Measurements from ENCODE around the gene SLC46A3.

The SLC46A3 gene

DNA sequence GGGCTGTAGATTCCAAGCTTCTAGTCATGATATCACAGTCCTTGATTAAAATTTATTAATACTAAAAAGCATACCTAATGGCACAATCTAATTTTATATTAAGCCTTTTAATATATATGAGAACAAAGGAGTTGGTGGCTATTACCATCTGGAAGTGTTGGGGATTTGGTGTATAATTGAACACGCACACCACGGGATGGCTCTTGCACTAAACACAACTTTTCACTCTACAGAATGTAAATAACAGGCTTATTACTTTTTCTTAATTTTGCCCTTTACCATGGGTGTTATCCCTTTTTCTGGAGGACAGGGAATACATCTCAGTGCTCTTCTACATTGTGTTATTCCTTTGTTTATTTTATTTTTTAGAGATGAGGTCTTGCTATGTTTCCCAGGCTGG is 38.2 kb downstream of the SLC46A3 start:
- H3K4me3 ChIP-seq (ENCODE audit: low read depth, low read length), result no peak overlapping the region
- TF ChIP-seq, protein P1, sequence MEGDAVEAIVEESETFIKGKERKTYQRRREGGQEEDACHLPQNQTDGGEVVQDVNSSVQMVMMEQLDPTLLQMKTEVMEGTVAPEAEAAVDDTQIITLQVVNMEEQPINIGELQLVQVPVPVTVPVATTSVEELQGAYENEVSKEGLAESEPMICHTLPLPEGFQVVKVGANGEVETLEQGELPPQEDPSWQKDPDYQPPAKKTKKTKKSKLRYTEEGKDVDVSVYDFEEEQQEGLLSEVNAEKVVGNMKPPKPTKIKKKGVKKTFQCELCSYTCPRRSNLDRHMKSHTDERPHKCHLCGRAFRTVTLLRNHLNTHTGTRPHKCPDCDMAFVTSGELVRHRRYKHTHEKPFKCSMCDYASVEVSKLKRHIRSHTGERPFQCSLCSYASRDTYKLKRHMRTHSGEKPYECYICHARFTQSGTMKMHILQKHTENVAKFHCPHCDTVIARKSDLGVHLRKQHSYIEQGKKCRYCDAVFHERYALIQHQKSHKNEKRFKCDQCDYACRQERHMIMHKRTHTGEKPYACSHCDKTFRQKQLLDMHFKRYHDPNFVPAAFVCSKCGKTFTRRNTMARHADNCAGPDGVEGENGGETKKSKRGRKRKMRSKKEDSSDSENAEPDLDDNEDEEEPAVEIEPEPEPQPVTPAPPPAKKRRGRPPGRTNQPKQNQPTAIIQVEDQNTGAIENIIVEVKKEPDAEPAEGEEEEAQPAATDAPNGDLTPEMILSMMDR (IDR thresholded peaks at IDR 0.05; ENCODE audit: low read depth, low read length), result no peak

DNA sequence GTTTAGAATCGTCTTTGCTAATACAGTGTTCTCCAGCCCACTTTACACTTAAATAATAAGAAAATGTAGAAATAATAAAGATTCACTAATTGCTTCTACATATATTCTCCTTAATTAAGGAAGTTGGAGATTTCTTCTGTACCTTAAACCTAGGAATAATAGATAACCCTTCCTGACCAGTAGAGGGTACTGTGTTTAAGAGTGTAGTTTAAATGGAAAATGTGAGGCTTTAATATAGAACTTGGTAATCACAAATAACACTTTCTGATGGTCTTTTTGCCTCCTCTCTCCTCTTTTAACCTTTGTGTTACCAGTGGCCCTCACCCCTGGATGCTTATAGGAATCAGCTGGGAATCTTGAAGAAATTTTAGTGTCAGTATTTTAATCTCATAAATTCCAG is 39.1 kb downstream of the SLC46A3 start:
- no peak overlapping the region for H3K4me3 ChIP-seq (ENCODE audit: low read depth, low read length)
- TF ChIP-seq, protein P1 (IDR thresholded peaks at IDR 0.05; ENCODE audit: low read depth, low read length), result no peak; the same call in 1 of the 2 replicates

DNA sequence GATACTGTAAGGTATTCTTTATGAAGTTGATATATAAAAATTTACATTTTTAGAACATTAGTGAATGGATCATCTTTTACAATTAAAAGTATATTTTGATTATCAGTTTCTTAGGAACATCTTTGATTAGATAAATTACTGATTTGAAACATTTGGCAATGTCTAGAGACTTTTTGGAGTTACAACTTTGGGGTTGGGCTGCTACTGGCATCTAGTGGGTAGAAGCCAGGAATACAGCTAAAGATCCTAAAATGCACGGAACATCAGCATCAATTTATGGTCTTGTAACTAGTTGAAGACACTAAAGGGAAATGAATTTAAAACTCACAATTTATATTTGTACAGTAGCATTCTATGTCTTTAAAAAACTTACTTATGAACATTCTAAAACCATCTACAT is 40.0 kb downstream of the SLC46A3 start:
- TF ChIP-seq, protein P1 (IDR thresholded peaks at IDR 0.05; ENCODE audit: low read depth, low read length), result peak; percentile 9; the same call in 1 of the 2 replicates
- H3K4me3 ChIP-seq (ENCODE audit: low read depth, low read length), result no peak overlapping the region

DNA sequence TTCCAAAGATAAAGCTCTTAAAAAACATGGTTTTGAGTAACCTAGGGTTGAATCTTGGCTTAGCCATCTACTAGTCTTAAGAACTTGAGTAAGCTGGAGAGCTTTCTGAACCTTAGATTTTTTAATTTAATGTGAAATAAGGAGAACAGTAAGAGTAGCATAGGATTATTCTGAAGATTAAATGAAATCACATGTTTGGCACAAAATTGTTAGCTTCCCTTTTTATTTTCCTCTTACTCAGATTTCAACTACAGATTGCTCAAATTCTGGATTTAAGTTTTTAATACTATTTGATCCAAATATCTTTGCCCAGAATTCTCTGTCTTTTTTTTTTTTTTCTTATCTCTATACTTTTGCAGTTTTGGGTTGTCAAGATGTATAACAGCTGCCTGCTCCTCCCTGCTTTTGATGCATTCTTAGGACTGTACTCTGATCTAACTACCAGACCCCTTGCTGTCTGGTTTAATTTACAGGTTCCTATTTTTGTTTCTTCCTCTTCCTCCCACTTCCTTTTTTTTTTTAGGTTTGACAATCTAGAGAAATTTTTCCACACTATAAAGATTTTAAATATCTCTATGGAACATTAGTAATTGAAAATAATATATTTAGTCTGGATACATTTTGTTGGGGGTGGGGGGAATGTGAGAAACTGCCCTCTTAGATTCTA is 47.5 kb downstream of the SLC46A3 start:
- H3K4me3 ChIP-seq (ENCODE audit: low read depth, low read length), result no peak overlapping the region
- TF ChIP-seq, protein P1 (IDR thresholded peaks at IDR 0.05; ENCODE audit: low read depth, low read length), result no peak

DNA sequence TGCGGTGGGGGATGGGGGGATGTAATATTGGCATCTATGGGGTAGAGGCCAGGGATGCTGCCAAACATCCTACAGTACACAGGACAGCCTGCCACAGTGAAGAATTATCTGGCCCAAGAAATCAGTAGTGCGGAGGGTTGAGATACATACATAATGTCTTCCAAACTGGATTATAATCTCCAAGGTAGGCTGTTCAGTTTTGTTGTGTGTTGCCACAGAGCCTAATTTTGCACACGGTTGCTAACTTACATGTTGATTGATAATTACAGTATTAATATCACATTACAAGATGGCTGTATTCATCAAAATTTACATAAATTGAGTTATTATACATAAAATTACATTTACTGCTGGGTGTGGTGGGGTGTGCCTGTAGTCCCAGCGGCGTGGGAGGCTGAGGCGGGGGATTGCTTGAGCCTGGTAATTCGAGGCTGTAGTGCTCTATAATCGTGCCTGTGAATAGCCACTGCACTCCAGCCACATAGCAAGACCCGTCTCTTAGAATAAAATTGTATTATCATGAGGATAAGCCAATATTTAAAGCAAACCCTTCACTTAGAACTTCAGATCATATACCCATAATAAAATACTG is 51.8 kb downstream of the SLC46A3 start:
- no peak overlapping the region for H3K4me3 ChIP-seq (ENCODE audit: low read depth, low read length)
- TF ChIP-seq, protein P1 (IDR thresholded peaks at IDR 0.05; ENCODE audit: low read depth, low read length), result no peak

DNA sequence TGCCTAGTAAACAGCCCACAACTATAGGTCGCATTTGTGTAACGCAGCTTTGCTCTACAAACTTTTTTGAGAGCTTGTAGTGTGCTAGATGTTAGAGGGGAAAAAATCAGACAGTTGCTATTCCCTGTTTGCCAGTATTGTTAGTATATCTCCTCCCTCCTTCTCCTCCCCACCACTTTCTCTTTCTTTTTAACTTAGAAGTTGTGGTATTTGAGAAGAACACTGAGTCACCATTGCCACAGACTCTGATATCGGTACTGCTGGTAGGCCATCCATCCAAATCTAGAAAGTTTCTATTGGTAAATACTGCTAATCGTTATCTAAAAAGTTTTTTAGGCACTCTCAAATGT is 59.2 kb downstream of the SLC46A3 start:
- H3K4me3 ChIP-seq (ENCODE audit: low read depth, low read length), result peak overlapping the region; percentile 96
- TF ChIP-seq, protein P1 (IDR thresholded peaks at IDR 0.05; ENCODE audit: low read depth, low read length), result no peak

DNA sequence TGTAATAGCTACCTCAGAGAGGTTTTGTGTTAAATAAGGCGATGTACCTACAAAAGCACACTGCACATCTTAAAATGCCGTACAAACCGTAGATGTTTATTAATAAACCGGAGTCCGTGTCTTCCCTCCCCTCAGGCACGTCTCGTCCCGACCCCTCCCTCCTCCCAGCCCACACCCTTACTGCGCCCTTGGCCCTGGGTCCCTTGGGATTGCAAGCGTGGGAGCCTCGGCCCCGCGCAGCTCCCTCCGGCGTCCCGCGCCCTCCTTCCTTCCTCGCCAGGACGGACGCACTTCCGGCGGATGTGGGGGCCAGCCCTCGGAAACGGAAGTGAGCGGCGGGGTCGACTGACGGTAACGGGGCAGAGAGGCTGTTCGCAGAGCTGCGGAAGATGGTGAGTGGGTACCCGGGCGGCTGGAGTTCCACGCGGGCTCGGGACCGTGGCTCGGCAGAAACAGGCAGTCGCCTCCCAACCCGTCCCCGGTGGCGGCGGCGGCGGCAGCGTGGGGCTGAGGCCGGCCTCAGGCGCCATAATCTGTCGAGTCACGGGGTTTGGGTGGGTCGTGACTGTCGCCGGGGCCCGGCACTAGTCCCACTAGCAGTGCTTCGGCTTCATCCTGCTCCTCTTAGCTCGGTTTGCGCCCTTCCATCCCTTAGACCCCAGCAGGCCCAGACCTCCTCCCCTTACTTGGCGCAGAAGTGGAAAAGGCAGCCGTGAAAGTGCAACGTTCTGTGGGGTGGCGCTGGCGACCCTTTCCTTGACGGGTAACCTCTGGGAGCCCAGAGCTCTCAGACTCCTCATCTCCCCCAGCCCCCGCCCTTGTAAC is 59.8 kb downstream of the SLC46A3 start, which contains the start of gene POMP:
TSS of gene POMP (plus strand) at position 335 of the 825 bp plus-strand sequence. CDS start at position 390, 55 bp downstream.
- H3K4me3 ChIP-seq (ENCODE audit: low read depth, low read length), result peak within 1 kb of the TSS; percentile 96
- TF ChIP-seq, protein P1 (IDR thresholded peaks at IDR 0.05; ENCODE audit: low read depth, low read length), result no peak
